IMR-90 (cell line): ENCODE results near the gene CNST.

Experiments
- CEBPB ChIP-seq: IDR thresholded peaks from 2 replicates; pipeline ENCODE4 v1.6.1; 2012; ENCODE audit warnings: low read depth, low read length, improper control_type of control experiment
- CTCF ChIP-seq: conservative IDR thresholded peaks from 2 replicates; pipeline ENCODE4 v1.5.1; 2012; ENCODE audit warnings: mild to moderate bottlenecking, low read depth, low read length, improper control_type of control experiment
- ELK1 ChIP-seq: fragments of 150-350 bp; IDR thresholded peaks from 2 replicates; pipeline ENCODE4 v1.6.1; 2016; ENCODE audit warnings: low read depth, mild to moderate bottlenecking, low read length, moderate library complexity, borderline replicate concordance
- MAFK ChIP-seq: IDR thresholded peaks from 2 replicates; pipeline ENCODE4 v1.6.1; 2012; ENCODE audit warnings: low read depth, low read length, improper control_type of control experiment
- POLR2A ChIP-seq: IDR thresholded peaks from 2 replicates; pipeline ENCODE4 v1.6.1; 2012; ENCODE audit warnings: mild to moderate bottlenecking, low read depth, low read length

GRCh38 chr1:246587606-246588005 is 21.4 kb downstream of the CNST start:
- TF ChIP-seq CTCF (no peak), CEBPB (peak; percentile 54; the same call in 1 of the 2 replicates), ELK1 (no peak), MAFK (no peak), POLR2A (no peak)
